ENCODE data around the gene MZT2B.
"Not testable (repeated sequence)": the region's sequence is repeated elsewhere in the genome, so short reads cannot be mapped to it uniquely, and the experiment has no call there.

Gene MZT2B

DNA sequence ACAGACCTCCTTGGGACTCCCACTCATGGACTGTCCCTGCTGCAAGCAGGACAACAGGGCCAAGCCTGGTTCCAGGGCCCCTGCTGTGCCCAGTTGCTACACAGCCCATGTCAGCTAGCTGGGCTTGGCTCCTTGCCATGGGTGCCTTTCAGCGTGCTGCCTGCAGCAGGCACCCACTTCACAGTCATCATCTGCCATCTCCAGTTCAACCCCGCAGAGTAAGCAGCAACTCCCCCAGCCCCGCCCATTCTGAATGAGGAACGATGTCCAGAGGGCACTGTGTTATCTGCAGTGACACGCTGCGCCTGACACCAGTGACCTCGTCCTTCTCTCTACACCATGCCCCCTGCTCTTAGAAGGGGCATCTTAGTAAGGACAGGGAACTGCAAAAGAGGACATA is 20.5 kb downstream of the MZT2B start:
- DNase-seq (ENCODE audit: low read depth in 1 of 2, low spot score in 1 of 2), result not testable (repeated sequence)

DNA sequence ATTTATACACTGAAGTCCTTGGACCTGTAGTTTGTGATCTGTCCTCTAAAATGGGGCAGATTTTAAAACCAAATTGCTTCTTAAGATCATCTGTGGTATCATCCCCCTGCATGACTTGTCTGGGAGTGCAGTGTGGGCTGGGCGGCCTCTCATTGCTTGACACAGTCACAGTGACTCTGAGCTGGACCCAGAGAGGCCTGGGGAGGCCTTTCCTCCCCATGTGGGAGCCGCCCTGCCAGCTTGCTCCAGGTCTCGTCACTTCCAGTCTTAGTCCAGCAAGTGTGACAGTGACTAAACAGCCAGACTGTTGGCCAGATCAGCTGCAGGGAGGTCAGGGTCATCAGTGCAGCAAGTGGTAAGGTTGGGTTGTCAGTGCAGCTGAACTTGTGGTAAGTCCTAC is 21.1 kb downstream of the MZT2B start:
- DNase-seq (ENCODE audit: low read depth in 1 of 2, low spot score in 1 of 2), result not testable (repeated sequence)

DNA sequence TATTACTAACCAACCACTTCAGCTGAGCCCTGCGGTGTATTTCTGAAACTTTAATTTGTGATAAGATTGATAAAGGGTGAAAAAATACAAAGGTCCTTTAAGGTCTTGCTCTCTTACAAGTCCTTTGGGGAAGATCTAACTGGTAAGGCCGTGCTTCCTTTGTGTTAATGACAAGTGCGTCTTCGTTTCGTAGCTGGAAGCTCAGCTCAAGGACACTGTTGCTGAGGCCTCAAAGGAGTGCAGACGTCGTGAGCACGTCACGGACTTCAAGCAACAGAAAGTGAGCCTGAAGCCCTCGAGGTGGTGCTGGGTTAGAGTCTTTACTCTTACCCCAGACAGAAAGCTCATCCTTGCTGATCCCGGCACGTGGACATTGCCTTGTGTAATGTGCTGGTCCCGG is 25.0 kb downstream of the MZT2B start:
- DNase-seq (ENCODE audit: low read depth in 1 of 2, low spot score in 1 of 2), result not testable (repeated sequence)

DNA sequence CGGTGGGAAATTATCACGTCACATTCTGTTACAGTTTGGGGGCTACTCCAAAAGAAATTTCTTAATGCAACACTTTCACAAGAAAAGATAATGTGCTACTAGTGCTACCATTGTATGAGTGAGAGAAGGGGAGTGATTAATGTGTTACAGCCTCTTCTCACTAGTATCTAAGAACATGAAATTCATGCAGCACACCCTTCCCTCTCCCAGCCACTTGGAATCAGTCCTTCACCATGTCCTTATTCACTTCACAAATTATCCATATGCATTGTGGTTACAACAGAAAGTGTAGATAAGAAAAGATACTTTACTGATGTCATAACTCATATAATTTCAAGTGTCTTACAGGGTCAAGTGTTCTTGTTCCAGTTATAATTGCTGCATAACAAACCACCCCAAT is 37.1 kb downstream of the MZT2B start:
- DNase-seq (ENCODE audit: low read depth in 1 of 2, low spot score in 1 of 2), result not testable (repeated sequence)

DNA sequence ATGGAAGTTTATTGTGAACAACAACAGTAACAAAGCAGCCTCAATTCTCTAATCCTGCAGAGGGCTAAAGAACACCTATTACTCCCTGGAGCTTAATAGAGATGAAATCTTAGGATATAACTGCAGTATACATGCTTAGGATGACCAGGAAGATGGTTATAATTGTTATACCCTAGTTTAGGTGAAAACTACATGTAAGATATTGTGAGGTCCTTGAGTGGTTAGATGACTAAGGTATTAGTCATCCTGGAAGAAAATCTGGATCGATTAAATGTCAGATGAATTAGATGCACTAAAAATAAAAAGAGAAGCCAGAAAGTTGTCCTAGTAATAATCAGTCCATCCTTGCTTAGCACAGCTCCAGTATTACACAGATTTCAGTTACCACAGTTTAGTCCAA is 38.4 kb downstream of the MZT2B start:
- not testable (repeated sequence) for DNase-seq (ENCODE audit: low read depth in 1 of 2, low spot score in 1 of 2)

DNA sequence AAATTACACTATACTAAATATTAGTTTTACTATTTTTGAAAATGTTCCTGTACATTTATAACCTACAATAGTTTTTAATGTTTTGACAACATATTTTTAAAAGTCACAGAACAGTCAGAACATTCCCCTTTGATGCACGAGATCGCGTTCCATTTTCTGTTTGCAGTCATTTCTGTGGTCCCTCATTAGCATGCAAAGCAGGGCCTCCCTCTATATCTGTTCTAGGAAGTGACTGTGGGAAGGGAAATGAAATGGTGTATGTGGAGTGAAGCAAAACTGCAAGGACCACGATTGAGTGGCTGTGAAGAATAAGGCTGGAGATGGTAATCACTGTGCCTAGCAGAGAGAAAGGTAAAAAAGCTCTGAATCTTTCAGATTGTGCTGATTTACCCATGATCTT is 40.5 kb downstream of the MZT2B start:
- DNase-seq (ENCODE audit: low read depth in 1 of 2, low spot score in 1 of 2), result not testable (repeated sequence)

DNA sequence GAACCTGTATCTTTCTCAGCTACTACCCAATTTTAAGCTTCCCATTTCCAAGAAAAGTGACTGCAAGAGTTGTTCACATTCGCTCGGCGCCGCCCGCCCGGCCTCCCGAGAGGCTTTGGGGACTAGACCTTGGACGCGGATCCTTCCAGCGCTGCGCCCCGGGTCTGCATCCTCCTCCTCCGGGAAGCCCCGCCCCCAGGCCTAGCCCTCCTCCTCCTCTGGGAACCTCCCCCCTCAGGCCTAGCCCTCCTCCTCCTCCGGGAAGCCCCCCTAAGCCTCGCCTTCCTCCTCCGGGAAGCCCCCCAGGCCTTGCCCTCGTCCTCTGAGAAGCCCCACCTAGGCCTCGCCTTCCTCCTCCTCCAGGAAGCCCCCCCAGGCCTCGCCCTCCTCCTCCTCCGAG is 45.9 kb downstream of the MZT2B start:
- DNase-seq (ENCODE audit: low read depth in 1 of 2, low spot score in 1 of 2), result not testable (repeated sequence)

DNA sequence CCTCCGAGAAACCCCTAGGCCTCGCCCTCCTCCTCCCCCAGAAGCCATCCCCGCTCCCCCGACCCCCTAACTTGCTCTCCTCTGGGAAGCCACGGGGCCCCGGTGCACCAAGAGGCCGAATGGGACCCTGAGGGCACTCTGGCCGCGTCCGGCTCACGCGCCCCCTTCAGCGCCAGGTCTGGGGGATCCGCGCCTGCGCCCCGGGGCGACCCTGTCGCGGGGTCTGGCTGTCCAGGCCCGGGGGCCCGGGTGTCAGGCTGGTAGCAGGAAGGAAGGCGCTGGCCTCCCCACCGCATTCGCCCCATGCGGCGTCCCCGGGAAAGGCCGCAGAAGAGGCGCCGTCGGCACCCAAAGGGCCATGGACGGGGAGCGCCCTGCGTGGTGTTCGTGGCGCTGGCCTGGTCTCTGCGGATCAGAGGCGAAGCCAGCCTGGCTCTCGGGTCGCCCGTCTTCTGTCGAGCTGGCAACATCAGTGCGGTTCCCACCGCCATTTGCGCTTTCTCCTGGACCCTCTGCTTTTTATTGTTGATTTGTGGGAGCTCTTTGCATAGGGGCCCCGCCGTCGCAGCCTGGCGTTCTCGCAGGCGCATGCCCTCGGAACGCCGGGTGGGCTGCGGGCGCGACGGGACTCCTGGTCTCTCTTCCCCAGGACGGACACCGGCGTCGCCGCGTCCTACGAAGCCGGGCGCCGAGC is 46.6 kb downstream of the MZT2B start:
- not testable (repeated sequence) for DNase-seq (ENCODE audit: low read depth in 1 of 2, low spot score in 1 of 2)

DNA sequence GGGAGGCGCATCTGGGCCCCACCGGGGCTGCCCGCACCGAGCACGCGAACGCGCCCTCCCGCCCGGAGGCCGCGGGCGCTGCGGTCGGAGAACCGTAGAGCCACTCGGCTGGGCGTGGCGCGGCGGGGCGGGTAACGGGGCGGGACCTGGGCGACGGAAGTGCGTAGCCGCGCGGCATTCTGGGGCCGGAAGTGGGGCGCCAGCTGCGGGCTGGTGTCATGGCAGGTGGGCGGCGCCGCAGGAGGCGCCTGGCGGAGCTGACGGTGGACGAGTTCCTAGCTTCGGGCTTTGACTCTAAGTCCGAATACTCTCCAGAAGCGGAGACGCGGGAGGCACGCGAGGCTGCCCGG is 47.1 kb downstream of the MZT2B start:
- DNase-seq (ENCODE audit: low read depth in 1 of 2, low spot score in 1 of 2), result not testable (repeated sequence)

DNA sequence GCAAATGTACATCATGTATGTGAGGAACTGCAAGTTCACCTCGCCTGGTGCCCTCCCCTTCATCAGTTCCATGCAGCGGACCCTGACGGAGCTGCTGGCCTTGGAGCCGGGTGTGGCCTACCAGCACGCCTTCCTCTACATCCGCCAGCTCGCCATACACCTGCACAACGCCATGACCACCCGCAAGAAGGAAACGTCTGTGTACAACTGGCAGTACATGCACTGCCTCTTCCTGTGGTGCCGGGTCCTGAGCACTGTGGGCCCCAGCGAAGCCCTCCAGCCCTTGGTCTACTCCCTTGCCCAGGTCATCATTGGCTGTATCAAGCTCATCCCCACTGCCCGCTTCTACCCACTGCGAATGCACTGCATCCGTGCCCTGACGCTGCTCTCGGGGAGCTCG is 48.3 kb downstream of the MZT2B start:
- DNase-seq (ENCODE audit: low read depth in 1 of 2, low spot score in 1 of 2), result not testable (repeated sequence)

DNA sequence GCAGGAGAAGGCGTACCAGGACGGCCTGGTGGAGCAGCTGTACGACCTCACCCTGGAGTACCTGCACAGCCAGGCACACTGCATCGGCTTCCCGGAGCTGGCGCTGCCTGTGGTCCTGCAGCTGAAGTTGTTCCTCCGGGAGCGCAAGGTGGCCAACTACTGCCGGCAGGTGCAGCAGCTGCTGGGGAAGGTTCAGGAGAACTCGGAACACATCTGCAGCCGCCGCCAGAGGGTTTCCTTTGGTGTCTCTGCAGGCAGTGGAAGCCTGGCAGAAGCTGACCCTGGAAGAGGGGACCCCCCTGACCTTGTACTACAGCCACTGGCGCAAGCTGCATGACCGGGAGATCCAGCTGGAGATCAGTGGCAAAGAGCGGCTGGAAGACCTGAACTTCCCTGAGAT is 48.8 kb downstream of the MZT2B start:
- not testable (repeated sequence) for DNase-seq (ENCODE audit: low read depth in 1 of 2, low spot score in 1 of 2)

DNA sequence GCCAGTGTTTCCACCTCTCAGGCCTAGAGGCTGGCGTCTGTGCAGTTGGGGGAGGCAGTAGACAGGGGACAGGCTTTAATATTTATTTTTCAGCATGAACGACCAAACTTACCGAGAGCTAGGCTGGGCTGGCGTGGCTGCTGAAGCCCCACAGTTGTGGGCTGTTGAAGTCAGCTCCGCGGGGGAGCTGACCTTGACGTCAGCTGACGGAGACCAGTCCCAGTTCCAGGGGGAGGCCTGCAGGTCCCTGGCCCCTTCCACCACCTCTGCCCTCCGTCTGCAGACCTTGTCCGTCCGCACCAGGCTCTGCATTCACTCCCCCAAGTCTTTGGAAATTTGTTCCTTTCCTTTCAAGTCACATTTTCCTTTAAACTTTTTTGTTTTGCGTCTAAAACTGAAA is 49.6 kb downstream of the MZT2B start:
- no peak for DNase-seq (ENCODE audit: low read depth in 1 of 2, low spot score in 1 of 2)

DNA sequence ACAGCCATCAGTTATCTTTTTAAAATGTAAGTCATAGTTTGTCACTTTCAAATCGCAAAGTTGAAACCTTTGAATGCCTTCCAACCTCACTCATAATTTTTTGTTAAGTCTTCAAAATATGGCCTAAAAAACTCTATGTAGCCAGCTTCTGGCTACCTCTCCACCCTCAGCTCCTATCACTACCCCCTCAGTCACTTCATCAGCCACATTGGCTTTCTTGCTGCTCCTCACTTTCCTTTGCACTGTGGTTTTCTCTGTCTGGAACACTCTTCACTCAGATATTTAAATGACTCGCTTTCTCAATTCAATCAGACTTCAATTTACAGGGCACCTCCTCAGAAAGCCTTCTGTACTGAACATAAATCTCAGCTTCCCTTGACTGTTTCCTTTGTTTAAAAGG is 51.0 kb downstream of the MZT2B start:
- DNase-seq (ENCODE audit: low read depth in 1 of 2, low spot score in 1 of 2), result not testable (repeated sequence)

DNA sequence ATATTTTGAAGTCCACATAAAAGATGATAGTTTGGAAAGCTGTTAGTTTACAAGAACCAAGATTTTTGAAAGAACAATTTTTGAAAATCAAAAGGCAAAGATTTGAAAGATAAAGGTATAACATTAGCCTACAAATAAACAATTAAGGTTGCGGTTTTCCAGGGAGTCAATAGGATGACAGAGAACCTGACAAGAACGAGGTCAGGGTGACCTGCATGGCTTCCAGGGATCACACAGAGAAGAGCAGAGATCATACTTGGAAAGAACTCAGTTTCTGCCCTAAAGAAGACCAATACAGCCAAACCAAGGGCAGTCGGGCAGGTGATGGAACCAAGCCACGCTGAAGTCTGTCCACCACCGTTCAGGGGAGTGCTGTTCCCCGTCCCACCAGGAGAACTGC is 57.5 kb downstream of the MZT2B start:
- not testable (repeated sequence) for DNase-seq (ENCODE audit: low read depth in 1 of 2, low spot score in 1 of 2)

Data from stimulated activated CD4-positive, alpha-beta T cell treated with anti-CD3 and anti-CD28 coated beads, Interleukin-15, amount 100 ng/mL, for 1 hour (primary cell).